ENCODE data around the gene LRRC75B.
"Not testable (repeated sequence)": the region's sequence is repeated elsewhere in the genome, so short reads cannot be mapped to it uniquely, and the experiment has no call there.

GRCh38 chr22:24614794-24615193, 21.9 kb upstream of the LRRC75B start:
- not testable (repeated sequence) for TF ChIP-seq KLF12 (CRISPR knock-in tag; IDR thresholded peaks at IDR 0.05; ENCODE audit: borderline replicate concordance); ZNF350 (CRISPR knock-in tag; IDR thresholded peaks at IDR 0.05; ENCODE audit: borderline replicate concordance, low read depth); HMGA1 (CRISPR knock-in tag; conservative IDR thresholded peaks at IDR 0.05); REST (IDR thresholded peaks at IDR 0.05; ENCODE audit: borderline replicate concordance in 1 of 2, low read depth in 1 of 2, low read length in 2 of 2); CTCF (CRISPR knock-in tag; IDR thresholded peaks at IDR 0.05); ZNF414 (CRISPR knock-in tag; IDR thresholded peaks at IDR 0.05); SIN3A (IDR thresholded peaks at IDR 0.05; ENCODE audit: borderline replicate concordance, low read depth, low read length); POLR2AphosphoS5 (IDR thresholded peaks at IDR 0.05; ENCODE audit: low read depth, low read length); WIZ (CRISPR knock-in tag; IDR thresholded peaks at IDR 0.05); TCF12 (IDR thresholded peaks at IDR 0.05); TCF12 (CRISPR knock-in tag; IDR thresholded peaks at IDR 0.05); ZNF260 (CRISPR knock-in tag; IDR thresholded peaks at IDR 0.05; ENCODE audit: borderline replicate concordance, low read depth)

Data from HepG2 (cell line).